IMR-90 (cell line): ENCODE results near the gene SETD6. TPM values are rescaled to one million over a fixed set of nuclear protein-coding genes. Genes with fewer than 3 reads are reported as not detected.

Experiments
- ATAC-seq: fragments of 200-7000 bp; cut with Tn5 transposase; 2 replicates; pipeline ENCODE4 v1.9.1; 2020; ENCODE audit warnings: low read depth, mild to moderate bottlenecking, moderate library complexity
- BruUV-seq: library from RNA; stranded (reverse); fragments of 400-500 nt; replicated peaks from 2 replicates; lab custom pipeline; 2021; lab: Mats Ljungman, UMichigan
- CTCF ChIA-PET: fragments of 300-600 bp; formaldehyde crosslinking; extraction: SDS; loops from one replicate; lab custom pipeline; 2021; ENCODE audit warnings: antibody characterized with exemption; lab: Yijun Ruan, JAX
- POLR2A ChIA-PET: fragments of 300-600 bp; sonication (Branson Sonifier 250); formaldehyde crosslinking; loops from one replicate; lab custom pipeline; 2022; ENCODE audit warnings: antibody characterized with exemption; ENCODE audit not compliant: unreplicated experiment; lab: Charles Lee
- DNase-seq: peaks from one replicate; pipeline ENCODE4 v3.0.0; 2013
- H2AFZ ChIP-seq: replicated peaks from 2 replicates; pipeline ENCODE3; 2013; ENCODE audit warnings: low read length, mild to moderate bottlenecking; ENCODE audit not compliant: poor library complexity
- H2AK5ac ChIP-seq: 2 replicates; pipeline ENCODE4 v1.6.1; 2013; ENCODE audit warnings: low read depth, low read length, inconsistent platforms
- H2AK9ac ChIP-seq: replicated peaks from 2 replicates; pipeline ENCODE3; 2013; ENCODE audit warnings: mild to moderate bottlenecking, low read depth, low read length, moderate library complexity; ENCODE audit not compliant: poor library complexity
- H2BK120ac ChIP-seq: 2 replicates; pipeline ENCODE4 v1.6.1; 2013; ENCODE audit warnings: low read depth, low read length, inconsistent platforms
- H2BK15ac ChIP-seq: 3 replicates; pipeline ENCODE4 v1.6.1; 2013; ENCODE audit warnings: low read depth, low read length, inconsistent platforms
- H2BK20ac ChIP-seq: 2 replicates; pipeline ENCODE4 v1.6.1; 2013; ENCODE audit warnings: low read depth, mild to moderate bottlenecking, inconsistent platforms, low read length, moderate library complexity
- H2BK5ac ChIP-seq: 2 replicates; pipeline ENCODE4 v1.6.1; 2013; ENCODE audit warnings: mild to moderate bottlenecking, low read depth, low read length, inconsistent platforms; ENCODE audit not compliant: poor library complexity, severe bottlenecking
- H3K14ac ChIP-seq: replicated peaks from 2 replicates; pipeline ENCODE4 v1.6.1; 2013; ENCODE audit warnings: low read depth, low read length, inconsistent platforms
- H3K18ac ChIP-seq: 2 replicates; pipeline ENCODE4 v1.6.1; 2013; ENCODE audit warnings: low read depth, low read length, control low read depth
- H3K23ac ChIP-seq: 2 replicates; pipeline ENCODE4 v1.6.1; 2013; ENCODE audit warnings: low read depth, low read length, inconsistent platforms
- H3K27ac ChIP-seq: 2 replicates; pipeline ENCODE4 v1.5.1; 2013; ENCODE audit warnings: mild to moderate bottlenecking, control low read depth, low read length; ENCODE audit not compliant: insufficient read depth
- H3K27me3 ChIP-seq: 2 replicates; pipeline ENCODE4 v1.6.1; 2013; ENCODE audit warnings: low read length; ENCODE audit not compliant: control insufficient read depth, insufficient read depth
- H3K36me3 ChIP-seq: 2 replicates; pipeline ENCODE4 v1.6.1; 2013; ENCODE audit warnings: low read length, mixed read lengths; ENCODE audit not compliant: control insufficient read depth, insufficient read depth
- H3K4ac ChIP-seq: 2 replicates; pipeline ENCODE4 v1.6.1; 2013; ENCODE audit warnings: low read depth, low read length, inconsistent platforms
- H3K4me1 ChIP-seq: 2 replicates; pipeline ENCODE4 v1.6.1; 2013; ENCODE audit warnings: low read length, mixed read lengths; ENCODE audit not compliant: control insufficient read depth, insufficient read depth
- H3K4me2 ChIP-seq: 2 replicates; pipeline ENCODE4 v1.6.1; 2013; ENCODE audit warnings: low read depth, mild to moderate bottlenecking, control low read depth, low read length, moderate library complexity
- H3K4me3 ChIP-seq: 2 replicates; pipeline ENCODE4 v1.5.1; 2013; ENCODE audit warnings: low read depth, mild to moderate bottlenecking, control low read depth, low read length, moderate library complexity; ENCODE audit not compliant: insufficient read depth
- H3K56ac ChIP-seq: 2 replicates; pipeline ENCODE4 v1.6.1; 2013; ENCODE audit warnings: low read length, inconsistent platforms; ENCODE audit not compliant: insufficient read depth; ENCODE audit errors: extremely low read depth
- H3K79me1 ChIP-seq, 2 experiments: 2 replicates each; pipeline ENCODE4 v1.6.1; 2013; ENCODE audit warnings: low read length in 2 of 2, inconsistent platforms in 1 of 2, low read depth in 1 of 2
- H3K9ac ChIP-seq: 2 replicates; pipeline ENCODE4 v1.6.1; 2013; ENCODE audit warnings: low read depth, low read length, control low read depth
- H3K9me1 ChIP-seq: 2 replicates; pipeline ENCODE4 v1.6.1; 2013; ENCODE audit warnings: low read length, inconsistent platforms; ENCODE audit not compliant: insufficient read depth
- H3K9me3 ChIP-seq: 2 replicates; pipeline ENCODE4 v1.6.1; 2013; ENCODE audit warnings: low read length; ENCODE audit not compliant: control insufficient read depth, insufficient read depth
- H4K20me1 ChIP-seq: 2 replicates; pipeline ENCODE4 v1.6.1; 2013; ENCODE audit warnings: low read length, inconsistent platforms; ENCODE audit not compliant: insufficient read depth
- H4K5ac ChIP-seq: 2 replicates; pipeline ENCODE4 v1.6.1; 2013; ENCODE audit warnings: mild to moderate bottlenecking, low read depth, low read length, control low read depth
- H4K8ac ChIP-seq, 2 experiments: 2 replicates each; pipeline ENCODE4 v1.6.1; 2013; ENCODE audit warnings: low read depth in 2 of 2, low read length in 2 of 2, control low read depth in 1 of 2, inconsistent platforms in 1 of 2
- H4K91ac ChIP-seq: 2 replicates; pipeline ENCODE4 v1.6.1; 2013; ENCODE audit warnings: low read depth, low read length, inconsistent platforms; ENCODE audit not compliant: insufficient read depth
- BHLHE40 ChIP-seq: fragments of 150-350 bp; IDR thresholded peaks from 2 replicates; pipeline ENCODE4 v1.6.1; 2016; ENCODE audit warnings: mild to moderate bottlenecking, low read depth, low read length
- CEBPB ChIP-seq: IDR thresholded peaks from 2 replicates; pipeline ENCODE4 v1.6.1; 2012; ENCODE audit warnings: low read depth, low read length, improper control_type of control experiment
- CHD1 ChIP-seq: IDR thresholded peaks from 2 replicates; pipeline ENCODE4 v1.6.1; 2012; ENCODE audit warnings: low read depth, low read length, improper control_type of control experiment
- CTCF ChIP-seq: conservative IDR thresholded peaks from 2 replicates; pipeline ENCODE4 v1.5.1; 2012; ENCODE audit warnings: mild to moderate bottlenecking, low read depth, low read length, improper control_type of control experiment
- FOS ChIP-seq: fragments of 150-350 bp; IDR thresholded peaks from 2 replicates; pipeline ENCODE4 v1.6.1; 2016; ENCODE audit warnings: low read depth, low read length
- MAFK ChIP-seq: IDR thresholded peaks from 2 replicates; pipeline ENCODE4 v1.6.1; 2012; ENCODE audit warnings: low read depth, low read length, improper control_type of control experiment
- MAZ ChIP-seq: IDR thresholded peaks from 2 replicates; pipeline ENCODE4 v1.6.1; 2012; ENCODE audit warnings: low read depth, mild to moderate bottlenecking, low read length, improper control_type of control experiment, moderate library complexity, borderline replicate concordance
- MXI1 ChIP-seq: IDR thresholded peaks from 2 replicates; pipeline ENCODE4 v1.6.1; 2012; ENCODE audit warnings: low read depth, mild to moderate bottlenecking, low read length, moderate library complexity, borderline replicate concordance
- NFE2L2 ChIP-seq: fragments of 150-350 bp; IDR thresholded peaks from 2 replicates; pipeline ENCODE4 v1.6.1; 2016; ENCODE audit warnings: low read depth, mild to moderate bottlenecking, low read length
- POLR2A ChIP-seq: IDR thresholded peaks from 2 replicates; pipeline ENCODE4 v1.6.1; 2012; ENCODE audit warnings: mild to moderate bottlenecking, low read depth, low read length
- RAD21 ChIP-seq: IDR thresholded peaks from 2 replicates; pipeline ENCODE4 v1.6.1; 2012; ENCODE audit warnings: low read length, improper control_type of control experiment
- RCOR1 ChIP-seq: IDR thresholded peaks from 2 replicates; pipeline ENCODE4 v1.6.1; 2012; ENCODE audit warnings: mild to moderate bottlenecking, low read length, improper control_type of control experiment; ENCODE audit not compliant: insufficient replicate concordance
- USF2 ChIP-seq: fragments of 150-350 bp; IDR thresholded peaks from 2 replicates; pipeline ENCODE4 v1.6.1; 2017; ENCODE audit warnings: mild to moderate bottlenecking, antibody characterized with exemption, low read length, low read depth
- WGBS, 2 experiments: methylation state at CpG; one replicate each; pipeline versions ENCODE4 v1.1.5 to v1.1.7; 2013; ENCODE audit warnings: missing lambda C conversion rate in 2 of 2; ENCODE audit not compliant: insufficient read length in 1 of 2; ENCODE audit errors: extremely low coverage in 2 of 2; 5-methylcytosine and 5-hydroxymethylcytosine counted together
- dilution Hi-C: fragments of 300-500 bp; cut with HindIII; formaldehyde crosslinking; loops from one replicate; pipeline ENCODE4 v1.14.3; 2018; ENCODE audit warnings: low sequenced_read_pairs; ENCODE audit not compliant: unreplicated experiment
- in situ Hi-C: fragments of 300-500 bp; cut with MboI; formaldehyde crosslinking; loops from 3 replicates; pipeline ENCODE4 v1.14.3; 2019; ENCODE audit warnings: low sequenced_read_pairs, inconsistent platforms, mixed read lengths
- intact Hi-C: fragments of 100-400 bp; cut with micrococcal nuclease; formaldehyde crosslinking; loops from 2 replicates; pipeline ENCODE4 v1.10.0; 2022
- polyA plus RNA-seq, 3 experiments: library from polyadenylated mRNA; depleted of rRNA; stranded (reverse); fragments of >200 nt; gene quantifications; 2 replicates each; pipeline ENCODE4 v1.2.3, GENCODE V29; 2012; ENCODE audit warnings: low replicate concordance in 1 of 3
- total RNA-seq: library from RNA; depleted of rRNA; stranded (reverse); fragments of >200 nt; gene quantifications from 2 replicates; pipeline ENCODE4 v1.2.3, GENCODE V29; 2012

SETD6 gene
- total and polyA plus RNA-seq, 2 of the 4 experiments (the other 2 are of a cell fraction), result 3.2 to 6.4 TPM

DNA sequence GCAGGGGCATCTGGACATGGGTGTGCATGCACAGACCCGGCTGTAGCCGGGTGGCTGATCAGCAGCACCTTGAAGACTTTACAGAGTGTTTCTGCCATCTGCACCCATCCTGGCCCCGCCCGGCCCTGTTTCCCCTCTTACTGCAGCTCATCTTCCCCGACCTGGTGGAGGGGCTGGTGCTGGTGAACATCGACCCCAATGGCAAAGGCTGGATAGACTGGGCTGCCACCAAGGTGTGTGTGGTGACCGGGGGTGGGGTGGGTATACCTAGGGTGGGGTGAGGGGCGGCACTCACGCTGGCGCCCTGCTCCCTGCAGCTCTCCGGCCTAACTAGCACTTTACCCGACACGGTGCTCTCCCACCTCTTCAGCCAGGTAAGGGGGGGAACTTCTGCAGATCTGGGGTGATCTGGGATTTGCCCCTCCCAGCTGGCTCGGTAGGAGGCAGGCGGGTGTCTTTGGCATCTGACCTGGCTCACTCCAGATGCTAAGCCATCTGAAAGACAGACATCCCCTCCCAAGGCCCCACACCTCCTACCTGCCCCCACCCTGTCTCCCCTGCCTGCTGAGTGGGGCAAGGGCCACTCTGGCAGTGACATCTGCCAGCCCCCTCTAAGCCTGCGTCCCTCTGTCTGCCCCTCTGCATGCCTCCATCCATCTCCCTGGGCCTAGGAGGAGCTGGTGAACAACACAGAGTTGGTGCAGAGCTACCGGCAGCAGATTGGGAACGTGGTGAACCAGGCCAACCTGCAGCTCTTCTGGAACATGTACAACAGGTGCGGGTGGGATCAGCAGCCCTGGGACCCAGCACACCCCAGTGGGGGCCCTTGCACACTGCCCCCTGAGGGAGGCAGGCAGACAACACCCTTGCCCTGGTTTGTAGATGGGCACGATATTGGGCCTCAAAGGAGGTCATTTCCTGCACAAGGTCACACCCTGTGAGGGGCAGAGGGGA, 8.8 kb upstream of the SETD6 start (continued):
- no peak for TF ChIP-seq CHD1

DNA sequence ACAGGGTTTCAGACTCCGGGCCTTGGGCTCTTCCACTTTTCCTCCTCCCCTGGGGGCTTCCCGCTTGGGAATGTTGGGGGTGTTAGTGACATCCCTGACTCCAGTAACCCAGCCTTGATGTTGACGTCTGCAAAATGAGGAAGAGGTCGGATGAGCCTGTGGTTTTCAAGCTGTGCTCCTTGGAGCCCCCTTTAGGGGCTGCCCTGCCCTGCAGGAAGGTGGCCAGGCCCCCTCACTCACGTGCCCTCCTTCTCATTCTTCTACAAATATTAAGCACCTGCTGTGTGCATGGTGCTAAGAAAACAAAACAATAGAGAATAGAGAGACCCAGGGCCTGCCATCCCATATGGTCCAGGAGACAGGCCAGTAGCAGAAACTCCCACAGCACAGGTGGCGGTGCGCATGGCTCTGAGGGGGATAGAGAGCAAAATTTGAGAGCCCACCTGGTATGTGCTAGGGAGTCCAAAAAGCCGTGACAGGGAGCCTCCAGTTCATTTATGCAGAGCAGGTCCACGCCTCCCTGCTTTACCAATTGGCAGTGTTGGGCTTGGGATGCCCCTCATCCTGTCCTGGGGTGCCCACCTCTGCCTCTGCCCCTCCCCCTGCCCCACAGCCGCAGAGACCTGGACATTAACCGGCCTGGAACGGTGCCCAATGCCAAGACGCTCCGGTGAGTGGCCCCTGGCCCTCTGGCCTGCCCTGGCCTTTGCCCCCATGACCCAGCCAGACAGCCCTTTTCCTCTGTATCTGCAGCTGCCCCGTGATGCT, 7.9 kb upstream of the SETD6 start:
- POLR2A ChIA-PET, result no interaction called here
- CTCF ChIA-PET, result no interaction called here
- no peak for TF ChIP-seq MXI1
- no peak for TF ChIP-seq BHLHE40
- TF ChIP-seq MAFK, result no peak
- no peak for TF ChIP-seq POLR2A
- TF ChIP-seq CTCF, result no peak
- TF ChIP-seq FOS, result no peak
- TF ChIP-seq RAD21, result no peak
- no peak for TF ChIP-seq CEBPB
- no peak for TF ChIP-seq RCOR1
- TF ChIP-seq MAZ, result no peak
- no peak for TF ChIP-seq USF2
- TF ChIP-seq NFE2L2, result no peak
- TF ChIP-seq CHD1, result no peak

More for the DNA sequence above, 7.9 kb upstream of the SETD6 start:
- Histone ChIP-seq H3K79me1 (no peaks in the 10 kb centered on the region), H2AK5ac (no peak overlapping the region), H3K4ac (no peak overlapping the region), H3K36me3 (peaks cover 3% of the 10 kb centered on the region; the same call in 1 of the 2 replicates), H2AFZ (peak overlapping the region; percentile 32), H3K18ac (no peak overlapping the region), H4K91ac (no peak overlapping the region), H3K27ac (no peak overlapping the region), H4K8ac (no peak overlapping the region), H4K5ac (no peak overlapping the region), H3K4me3 (no peak overlapping the region), H3K9me3 (no peaks in the 10 kb centered on the region), H2BK15ac (no peak overlapping the region), H3K14ac (no peak overlapping the region), H2BK5ac (no peak overlapping the region), H3K9ac (no peak overlapping the region), H2AK9ac (peak overlapping the region; percentile 16), H3K4me2 (no peak overlapping the region), H3K9me1 (no peaks in the 10 kb centered on the region), H3K23ac (no peak overlapping the region), H3K56ac (no peak overlapping the region), H2BK20ac (no peak overlapping the region), H3K4me1 (no peaks in the 10 kb centered on the region), H2BK120ac (no peak overlapping the region), H3K27me3 (no peaks in the 10 kb centered on the region), H4K20me1 (peaks cover 6% of the 10 kb centered on the region; the same call in 1 of the 2 replicates)
- DNase-seq (no peak), ATAC-seq (no peak)
- in situ Hi-C loops, result no loop called here
- dilution Hi-C loops, result no loop called here
- no TSS peak for BruUV-seq
- intact Hi-C loops, result no loop called here
- WGBS, 2 experiments, result no CpG with 5 or more reads among the region's 15 CpGs
